Prostate gland (tissue), 2 donors: ENCODE measurements around the gene TRAF1.

ENCODE experiments used
- CTCF ChIP-seq, 4 experiments: fragments of 200-600 bp in 2 of 4; fragments of 450-650 bp in 2 of 4; sonication (generic) in 2 of 4; IDR thresholded peaks; 1 replicate in 3 of 4; 2 replicates in 1 of 4; pipeline ENCODE4 v1.5.1; 2016 to 2019; ENCODE audit warnings: antibody characterized with exemption in 4 of 4, mild to moderate bottlenecking in 2 of 4, moderate library complexity in 2 of 4
- POLR2A ChIP-seq: fragments of 450-650 bp; IDR thresholded peaks from one replicate; pipeline ENCODE4 v1.6.1; 2016; ENCODE audit warnings: antibody characterized with exemption, mild to moderate bottlenecking
- POLR2AphosphoS5 ChIP-seq: sonication (generic); formaldehyde crosslinking; IDR thresholded peaks from one replicate; pipeline ENCODE4 v1.6.1; 2017; ENCODE audit warnings: antibody characterized with exemption

GRCh38 chr9:120914396-120914795 lies 12.2 kb downstream of the TRAF1 start:
- no peak for TF ChIP-seq POLR2A
- no peak for TF ChIP-seq CTCF (IDR thresholded peaks at IDR 0.05)
- peak; percentile 5 for TF ChIP-seq POLR2AphosphoS5
